Measurements from ENCODE around the gene SLC25A40.

Gene SLC25A40

DNA sequence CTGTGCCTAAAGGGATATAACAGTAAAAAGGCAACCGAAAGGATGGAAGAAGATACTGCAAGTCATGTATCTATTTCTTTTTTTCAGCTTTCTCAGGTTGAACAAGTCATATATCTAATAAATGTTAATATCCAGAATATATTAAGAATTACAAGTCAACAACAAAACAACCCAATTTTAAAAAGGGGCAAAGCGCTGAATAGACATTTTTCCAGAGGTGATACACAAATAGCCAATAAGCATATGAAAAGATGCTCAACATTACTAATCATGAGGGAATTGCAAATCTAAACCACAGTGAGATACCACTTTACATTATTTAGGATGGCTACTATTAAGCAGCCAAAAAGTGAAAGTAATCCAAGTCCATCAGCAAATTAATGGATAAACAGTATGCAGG lies 23.1 kb upstream of the SLC25A40 start:
- no peak for TF ChIP-seq CTCF (IDR thresholded peaks at IDR 0.05; ENCODE audit: insufficient read depth, low read depth, low read length, missing control alignments)
- H3K4me3 ChIP-seq (ENCODE audit: low read length), result no peak overlapping the region
- DNase-seq (ENCODE audit: low read depth), result no peak

DNA sequence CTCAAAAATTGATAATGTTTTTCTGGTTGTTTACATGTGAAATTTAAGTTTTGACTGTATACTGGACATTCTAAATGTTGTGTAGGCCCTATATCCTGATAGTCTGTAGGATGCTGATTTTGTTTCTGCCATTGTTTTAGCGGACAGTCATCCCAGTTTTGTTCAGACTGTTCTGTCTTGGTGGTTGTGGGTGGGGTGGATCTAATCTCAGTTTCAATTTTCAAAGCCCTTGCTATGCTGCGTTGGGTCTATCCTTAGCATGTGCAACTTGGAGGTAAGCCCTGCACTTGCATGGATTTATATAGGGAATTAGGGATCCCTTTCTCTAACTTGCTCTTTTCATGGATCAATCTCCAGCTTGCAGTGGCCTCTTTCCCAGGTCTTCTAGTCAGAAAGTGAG lies 19.2 kb upstream of the SLC25A40 start:
- no peak overlapping the region for H3K4me3 ChIP-seq (ENCODE audit: low read length)
- no peak for DNase-seq (ENCODE audit: low read depth)
- TF ChIP-seq CTCF (IDR thresholded peaks at IDR 0.05; ENCODE audit: insufficient read depth, low read depth, low read length, missing control alignments), result no peak

DNA sequence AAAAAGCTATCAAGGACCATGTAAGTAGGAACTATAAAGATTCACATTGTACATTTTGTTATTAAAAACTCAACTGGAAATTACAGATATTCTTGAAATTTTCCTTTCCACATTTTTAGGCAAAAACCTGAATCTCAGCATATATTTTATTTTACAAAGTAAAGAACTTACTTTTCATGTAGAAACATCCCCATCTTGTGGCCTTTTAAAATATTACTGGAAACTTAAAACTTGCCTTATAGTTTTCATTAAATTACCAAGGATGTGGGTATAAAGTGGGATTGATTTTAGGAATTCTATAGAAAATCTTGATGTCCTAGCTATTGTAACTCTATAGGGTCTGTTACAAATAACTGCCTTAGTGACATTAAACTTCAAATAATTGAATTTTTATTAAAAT lies 10.7 kb upstream of the SLC25A40 start:
- TF ChIP-seq CTCF (IDR thresholded peaks at IDR 0.05; ENCODE audit: insufficient read depth, low read depth, low read length, missing control alignments), result no peak
- DNase-seq (ENCODE audit: low read depth), result peak; percentile 53
- H3K4me3 ChIP-seq (ENCODE audit: low read length), result no peak overlapping the region

GRCh38 chr7:87885018-87885417 lies 8.9 kb upstream of the SLC25A40 start:
- TF ChIP-seq CTCF (IDR thresholded peaks at IDR 0.05; ENCODE audit: insufficient read depth, low read depth, low read length, missing control alignments), result no peak
- no peak for DNase-seq (ENCODE audit: low read depth)
- H3K4me3 ChIP-seq (ENCODE audit: low read length), result no peak overlapping the region

GRCh38 chr7:87882151-87882937 lies 6.2 kb upstream of the SLC25A40 start:
- no peak for DNase-seq (ENCODE audit: low read depth)
- no peak for TF ChIP-seq CTCF (IDR thresholded peaks at IDR 0.05; ENCODE audit: insufficient read depth, low read depth, low read length, missing control alignments)
- no peak overlapping the region for H3K4me3 ChIP-seq (ENCODE audit: low read length)

DNA sequence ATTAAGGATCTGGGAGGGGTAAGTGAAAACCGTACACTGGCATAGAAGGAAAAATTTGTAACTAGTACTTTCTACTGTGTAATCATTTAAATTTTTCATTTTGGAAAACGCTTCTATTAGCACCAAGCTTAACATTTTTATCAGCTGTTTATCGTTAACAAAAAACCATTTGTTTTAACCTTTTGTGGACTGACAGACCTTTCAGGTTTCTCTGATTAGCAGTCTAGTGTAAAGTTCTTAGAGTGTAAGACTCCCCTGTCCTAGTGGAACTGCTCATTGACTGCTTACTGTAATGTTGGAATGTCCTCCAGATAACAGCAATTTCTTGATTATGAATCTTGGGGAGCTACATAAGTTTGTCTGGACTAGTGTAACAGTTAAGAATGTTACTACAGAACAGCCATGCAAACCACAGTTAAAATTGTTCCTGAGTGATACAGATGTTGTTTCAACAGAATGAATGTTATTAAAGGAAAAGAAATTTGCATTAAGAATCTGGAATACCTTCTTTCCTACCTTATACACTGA lies 2.1 kb upstream of the SLC25A40 start:
- DNase-seq (ENCODE audit: low read depth), result no peak
- no peak for TF ChIP-seq CTCF (IDR thresholded peaks at IDR 0.05; ENCODE audit: insufficient read depth, low read depth, low read length, missing control alignments)
- H3K4me3 ChIP-seq (ENCODE audit: low read length), result peak overlapping the region; percentile 79

Measured in epithelial cell of esophagus (primary cell).